ENCODE results near the gene GAS5.

The GAS5 gene

DNA sequence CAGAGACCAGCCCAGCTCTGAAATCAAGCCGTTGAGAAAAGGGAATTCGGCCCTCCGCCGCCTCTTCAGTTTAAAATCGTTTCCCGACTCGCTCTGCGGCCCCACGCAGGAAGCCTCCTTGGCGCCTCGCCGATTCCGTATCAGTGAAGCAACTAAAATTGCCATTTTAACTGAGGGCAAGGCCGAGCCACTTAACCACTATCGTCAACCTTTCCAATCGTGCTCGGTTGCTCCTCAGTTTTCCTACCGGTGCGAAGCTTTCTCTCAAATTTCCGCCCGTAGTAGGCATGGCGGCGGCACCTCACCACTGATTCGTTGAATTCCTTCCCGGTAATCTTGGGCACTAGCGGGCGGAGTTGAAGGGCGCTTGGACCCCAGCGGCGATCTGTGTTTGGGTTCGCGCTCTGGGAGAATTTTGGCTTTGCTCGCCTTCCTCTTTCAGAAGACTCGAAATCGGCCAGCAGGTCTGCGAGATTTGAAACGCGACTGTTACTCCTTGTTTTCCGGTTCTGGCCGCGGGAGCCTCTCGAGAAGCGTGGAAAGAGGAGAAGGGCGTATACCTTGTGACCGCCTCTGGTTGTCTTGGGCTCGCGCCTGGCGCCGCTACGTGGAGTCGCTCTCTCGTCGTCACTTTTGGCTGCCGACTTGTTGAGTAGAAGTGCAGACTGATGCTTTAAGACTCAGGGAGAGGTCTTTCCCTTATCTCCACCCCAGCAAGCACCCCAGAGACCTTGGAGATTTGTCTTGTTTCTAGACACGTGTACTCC is 43.3 kb downstream of the GAS5 start, which contains the start of the genes CENPL and DARS2:
Gene CENPL (minus strand): TSS at position 569 of the 767 bp plus-strand sequence. CDS start 13,584 bp downstream, outside the sequence.
Gene DARS2 (plus strand): TSS at position 359 of the 767 bp plus-strand sequence. CDS start 557 bp downstream, outside the sequence.
- peak; percentile 90 for DNase-seq (ENCODE audit: low spot score)

- DNase-seq (ENCODE audit: low spot score), result no peak
These were observed 43.9 kb downstream of the GAS5 start for GRCh38 chr1:173823781-173824314.

GRCh38 chr1:173821680-173822079 is 46.1 kb downstream of the GAS5 start:
- no peak for DNase-seq (ENCODE audit: low spot score)

DNA sequence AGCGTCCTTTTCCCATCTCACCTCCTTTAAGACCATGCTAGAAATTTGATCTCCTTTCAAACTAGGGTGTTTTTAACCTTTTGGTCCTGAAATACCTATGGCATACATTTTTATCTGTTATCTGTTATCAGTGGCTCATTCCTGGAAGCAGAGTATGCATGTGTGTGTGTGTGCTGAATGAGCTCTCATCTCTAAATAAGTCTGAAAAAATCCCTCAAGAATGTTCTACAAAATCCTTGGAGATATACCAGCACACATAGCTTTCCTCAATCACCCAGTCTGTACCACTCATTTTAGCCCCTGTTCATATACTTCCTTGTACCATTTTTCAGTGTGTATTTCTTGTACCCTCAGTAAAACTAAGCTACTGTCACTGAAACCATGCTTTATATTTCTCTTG is 49.3 kb downstream of the GAS5 start:
- DNase-seq (ENCODE audit: low spot score), result no peak

Data from AG08396 (cell line).